H7 (cell line): ENCODE measurements around the gene MAOB. TPM values are rescaled to one million over a fixed set of nuclear protein-coding genes. Genes with fewer than 3 reads are reported as not detected.
"Not testable (repeated sequence)": the region's sequence is repeated elsewhere in the genome, so short reads cannot be mapped to it uniquely, and the experiment has no call there.

Experiments used
- DNase-seq: peaks from one replicate; pipeline ENCODE4 v3.0.0; 2012
- H3K27me3 ChIP-seq: 2 replicates; pipeline ENCODE4 v1.6.0; 2011; ENCODE audit warnings: mild to moderate bottlenecking, low read length; ENCODE audit not compliant: control insufficient read depth, insufficient read depth
- H3K36me3 ChIP-seq: replicated peaks from 2 replicates; pipeline ENCODE4 v1.5.1; 2011; ENCODE audit warnings: low read length; ENCODE audit not compliant: control insufficient read depth, insufficient read depth
- H3K4me3 ChIP-seq: 2 replicates; pipeline ENCODE4 v1.5.1; 2011; ENCODE audit warnings: low read depth, mild to moderate bottlenecking, control low read depth, low read length, moderate library complexity; ENCODE audit not compliant: insufficient read depth
- total RNA-seq: library from RNA; depleted of rRNA; stranded (reverse); fragments of >200 nt; shearing (Covaris generic); gene quantifications from 2 replicates; pipeline ENCODE4 v1.2.3, GENCODE V29; 2014; rRNA removed

Gene MAOB
- 0.07 and 1.00 TPM in 2 replicates for total RNA-seq

GRCh38 chrX:43882294-43882681, at the start of gene MAOB:
Gene MAOB (minus strand): TSS chrX:43882450. CDS start chrX:43882299, 151 bp downstream.
- H3K4me3 ChIP-seq = peak within 1 kb of the TSS; percentile 38
- DNase-seq = peak; percentile 82
- H3K27me3 ChIP-seq = peaks cover 15% of the 10 kb centered on the region
- H3K36me3 ChIP-seq = no peaks in the 10 kb centered on the region

GRCh38 chrX:43922032-43922431, 39.8 kb upstream of the MAOB start:
- not testable (repeated sequence) for H3K27me3 ChIP-seq, H3K36me3 ChIP-seq, DNase-seq, H3K4me3 ChIP-seq

DNA sequence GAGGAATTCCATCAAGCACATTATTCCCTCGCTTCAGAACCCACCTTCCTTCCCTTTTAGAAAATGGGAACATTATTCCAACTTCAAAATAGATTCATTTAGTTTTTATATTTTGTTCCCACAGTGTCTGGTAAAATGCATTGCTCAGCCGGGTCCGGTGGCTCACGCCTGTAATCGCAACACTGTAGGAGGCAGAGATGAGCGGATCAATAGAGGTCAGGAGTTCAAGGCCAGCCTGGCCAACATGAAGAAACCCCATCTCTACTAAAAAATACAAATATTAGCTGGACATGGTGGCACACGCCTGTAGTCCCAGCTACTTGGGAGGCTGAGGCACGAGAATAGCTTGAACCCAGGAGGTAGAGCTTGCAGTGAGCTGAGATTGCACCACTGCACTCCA, 28.5 kb upstream of the MAOB start:
- not testable (repeated sequence) for H3K36me3 ChIP-seq, H3K4me3 ChIP-seq, H3K27me3 ChIP-seq, DNase-seq

DNA sequence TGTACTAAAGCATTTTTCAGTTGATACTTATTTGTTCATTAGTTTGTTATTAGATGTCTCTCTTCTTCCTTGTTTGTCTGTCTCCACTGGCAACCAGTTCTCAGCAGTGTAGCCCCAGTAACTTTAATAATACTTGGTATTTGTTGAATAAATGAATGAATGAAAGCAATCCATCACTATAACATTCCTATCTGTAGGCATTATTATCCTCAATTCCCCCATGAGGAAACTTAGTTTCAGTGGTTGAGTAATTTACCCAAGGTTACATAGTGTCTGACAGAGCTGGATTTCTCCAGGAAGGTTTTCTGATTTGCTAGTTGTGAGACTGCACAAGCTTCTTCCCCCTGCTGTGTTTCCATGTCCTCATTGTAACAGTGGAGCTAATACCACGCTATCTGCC, 27.8 kb upstream of the MAOB start:
- no peak for DNase-seq
- Histone ChIP-seq H3K4me3 (no peak overlapping the region), H3K36me3 (no peaks in the 10 kb centered on the region), H3K27me3 (no peaks in the 10 kb centered on the region)

- H3K4me3 ChIP-seq = no peak overlapping the region
- no peaks in the 10 kb centered on the region for H3K36me3 ChIP-seq
- no peak for DNase-seq
- H3K27me3 ChIP-seq = no peaks in the 10 kb centered on the region
Measured at GRCh38 chrX:43909141-43909540, 26.9 kb upstream of the MAOB start.

DNA sequence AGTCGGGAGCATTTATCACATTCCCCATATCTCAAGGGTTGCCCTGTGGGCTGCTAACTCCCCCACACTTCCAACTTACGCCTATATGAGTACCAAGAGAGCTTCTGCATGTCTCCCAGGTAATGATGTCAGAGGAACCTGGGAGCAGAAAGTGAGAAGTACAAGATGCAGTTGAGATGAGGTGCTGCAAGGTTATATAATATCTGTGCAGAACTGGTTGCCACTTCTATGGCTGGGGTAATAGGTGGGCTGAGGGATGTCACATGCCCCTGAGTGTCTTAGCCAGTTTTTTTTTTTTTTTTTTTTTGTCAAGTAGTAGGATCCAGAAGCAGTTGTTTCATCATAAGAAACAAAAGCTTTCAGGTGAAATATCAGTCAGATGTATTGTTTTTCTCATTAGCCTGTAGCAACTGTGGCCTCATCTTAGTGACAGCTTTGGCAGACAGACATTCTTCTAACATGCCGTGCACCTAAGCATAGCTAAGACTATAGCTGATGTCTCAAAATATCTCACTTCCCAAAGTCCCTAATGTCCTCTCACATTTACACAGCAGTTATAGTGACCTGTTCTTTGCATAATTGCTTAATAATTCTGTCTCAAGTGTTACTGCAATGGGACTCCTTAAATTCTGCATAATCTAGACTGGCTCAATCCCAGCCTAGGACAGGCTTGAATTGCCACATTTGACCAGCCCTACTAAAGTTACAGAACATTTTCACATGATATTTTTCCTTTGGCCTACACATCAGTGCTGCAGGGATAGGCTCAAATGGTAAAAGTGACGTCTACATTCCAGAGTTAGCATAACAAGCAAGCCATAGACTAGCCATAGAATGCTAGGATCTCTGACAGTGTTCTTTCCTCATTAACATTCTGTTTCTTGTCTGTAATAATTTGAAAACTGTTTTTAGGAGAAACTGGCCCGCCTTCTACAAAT, 17.9 kb upstream of the MAOB start:
- DNase-seq = no peak
- no peak overlapping the region for H3K4me3 ChIP-seq
- H3K27me3 ChIP-seq = no peaks in the 10 kb centered on the region
- no peaks in the 10 kb centered on the region for H3K36me3 ChIP-seq

DNA sequence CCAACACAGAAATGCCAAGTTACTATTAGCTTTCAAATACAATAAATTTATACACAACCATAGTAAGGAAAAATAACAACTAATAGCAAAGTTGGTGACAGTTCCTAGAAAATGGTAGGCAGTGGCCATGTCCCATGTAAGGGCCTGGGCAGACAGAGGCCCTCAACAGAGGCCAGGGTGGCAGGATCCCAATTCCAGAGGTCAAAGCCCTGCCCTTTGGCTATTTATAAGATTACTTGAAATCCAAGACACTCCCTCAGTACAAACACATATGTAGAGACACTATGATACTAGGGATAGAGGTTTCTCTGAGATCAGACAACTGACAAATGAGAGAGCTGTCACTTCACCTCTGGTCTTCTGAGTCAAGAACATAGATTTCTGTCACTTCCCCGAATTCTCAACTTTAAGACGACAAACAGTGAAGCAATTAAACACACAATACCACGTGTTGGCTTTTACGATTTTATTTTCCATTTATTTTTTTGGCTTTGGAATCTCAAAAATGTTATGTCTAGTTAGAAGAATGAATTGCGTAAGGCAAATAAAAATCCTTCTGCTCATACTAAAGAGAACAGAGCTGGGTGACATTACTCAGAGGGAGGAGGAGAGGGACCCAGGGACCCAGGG, 16.3 kb upstream of the MAOB start:
- Histone ChIP-seq H3K27me3 (no peaks in the 10 kb centered on the region), H3K36me3 (no peaks in the 10 kb centered on the region), H3K4me3 (no peak overlapping the region)
- no peak for DNase-seq

DNA sequence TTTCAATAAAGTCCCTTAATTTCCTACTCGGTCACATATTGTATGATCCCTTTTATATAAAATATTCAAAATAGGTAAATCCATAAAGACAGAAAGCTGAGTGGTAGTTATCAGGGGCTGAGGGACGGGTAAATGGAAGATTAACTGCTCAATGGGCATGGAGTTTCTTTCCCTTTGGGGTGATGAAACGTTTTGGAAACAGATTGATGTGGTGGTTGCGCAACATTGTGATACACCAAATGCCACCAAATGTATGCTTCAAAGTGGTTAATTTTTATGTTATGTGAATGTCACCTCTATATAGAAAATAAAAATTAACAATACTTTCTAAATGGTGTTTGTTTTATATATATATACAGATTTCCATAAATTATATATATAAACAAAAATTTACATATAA, 15.0 kb upstream of the MAOB start:
- DNase-seq = no peak
- no peaks in the 10 kb centered on the region for H3K27me3 ChIP-seq
- no peak overlapping the region for H3K4me3 ChIP-seq
- H3K36me3 ChIP-seq = no peaks in the 10 kb centered on the region

DNA sequence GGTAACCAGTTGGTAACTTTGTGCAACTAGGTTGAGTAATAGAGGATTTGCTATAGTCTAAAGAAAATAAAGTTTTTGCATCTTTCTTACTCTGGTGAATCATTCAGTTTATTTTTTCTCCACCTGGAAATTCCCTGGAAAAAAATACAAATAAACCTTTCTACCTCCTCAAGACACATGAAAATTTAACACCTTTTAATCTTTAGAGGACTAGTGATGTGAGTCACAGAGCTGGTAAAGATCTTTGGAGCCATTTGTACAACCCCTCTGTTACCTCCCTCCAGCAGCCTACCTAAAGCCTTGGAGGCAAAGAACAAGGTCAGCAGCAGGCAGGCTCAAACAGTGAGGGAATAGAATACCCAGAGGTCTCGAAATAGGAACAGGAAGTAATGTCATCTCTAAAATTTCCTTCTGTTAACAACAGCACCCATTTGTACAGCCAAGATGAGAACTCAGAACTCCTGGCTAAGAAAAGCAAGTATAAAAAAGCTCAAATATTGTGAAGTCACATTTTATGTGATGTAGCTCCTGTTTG, 10.2 kb upstream of the MAOB start:
- H3K27me3 ChIP-seq = no peaks in the 10 kb centered on the region
- H3K36me3 ChIP-seq = no peaks in the 10 kb centered on the region

GRCh38 chrX:43885617-43886016, 3.4 kb upstream of the MAOB start:
- Histone ChIP-seq H3K27me3 (peaks cover 15% of the 10 kb centered on the region), H3K4me3 (no peak overlapping the region), H3K36me3 (no peaks in the 10 kb centered on the region)
- DNase-seq = no peak

More for the DNA sequence above, 10.2 kb upstream of the MAOB start:
- H3K4me3 ChIP-seq = no peak overlapping the region
- no peak for DNase-seq

DNA sequence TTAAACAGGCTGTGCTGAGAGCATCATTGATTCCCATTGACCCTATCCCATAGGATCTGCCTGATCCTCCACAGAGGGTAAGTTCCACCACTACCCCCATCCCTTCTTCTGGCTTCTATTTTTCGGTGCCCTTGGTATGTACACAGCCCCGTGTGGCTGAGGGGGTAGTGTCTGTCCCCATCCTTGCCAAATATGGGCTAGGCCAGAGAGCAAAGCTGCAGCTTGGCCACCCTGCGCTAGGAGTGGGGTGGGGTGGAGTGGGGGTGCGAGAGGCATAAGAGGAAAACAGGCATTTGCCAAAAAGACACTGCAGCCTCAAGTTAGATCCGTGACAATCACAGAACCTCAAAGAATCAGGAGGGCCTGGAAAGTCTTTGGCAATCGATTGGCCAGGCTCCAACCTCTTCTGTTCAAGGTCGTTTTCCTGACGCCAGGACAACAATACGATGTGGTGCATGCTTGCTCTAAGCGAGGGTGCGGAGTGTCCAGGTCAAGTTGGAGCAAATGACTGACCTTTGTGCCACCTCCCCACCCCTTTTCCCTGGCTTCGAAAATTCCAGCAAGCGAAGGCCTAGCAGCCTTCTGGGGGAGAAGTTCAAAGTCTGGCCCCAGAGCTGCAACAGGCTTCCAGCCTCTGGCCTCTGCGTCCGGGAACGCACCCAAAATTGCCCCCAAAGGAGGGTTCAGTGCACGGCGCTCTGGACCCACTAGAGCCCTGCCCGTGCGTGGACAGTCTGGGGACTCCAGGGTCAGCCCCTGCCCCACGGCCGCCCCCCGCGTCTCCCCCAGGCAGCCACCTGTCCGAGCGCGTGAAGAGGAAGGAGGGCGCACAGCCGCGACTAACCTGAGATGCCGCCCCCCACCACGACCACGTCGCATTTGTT, 598 bp downstream of the MAOB start:
- H3K4me3 ChIP-seq = peak overlapping the region; percentile 38
- DNase-seq = no peak
- H3K36me3 ChIP-seq = no peaks in the 10 kb centered on the region
- peaks cover 15% of the 10 kb centered on the region for H3K27me3 ChIP-seq

DNA sequence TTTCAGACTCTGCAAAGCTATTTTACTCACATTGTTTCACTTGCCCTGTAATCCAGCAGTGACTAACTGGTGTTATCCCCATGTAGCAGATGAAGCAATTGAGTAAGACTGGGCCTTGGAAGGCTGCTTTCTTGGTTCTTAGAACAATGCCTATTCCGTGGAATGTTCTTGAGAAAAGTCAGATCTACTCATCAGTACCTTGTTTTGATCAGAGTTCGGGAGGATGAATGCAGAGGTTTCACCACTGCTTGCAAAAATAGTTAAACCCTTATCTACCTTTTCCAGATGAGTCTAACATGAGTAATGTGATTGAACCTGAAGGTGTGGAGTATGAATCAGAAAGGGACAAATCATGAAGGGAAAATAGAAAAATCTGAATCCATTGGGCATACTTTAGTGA, 1.8 kb downstream of the MAOB start:
- no peaks in the 10 kb centered on the region for H3K36me3 ChIP-seq
- H3K27me3 ChIP-seq = peaks cover 15% of the 10 kb centered on the region
- DNase-seq = no peak
- no peak overlapping the region for H3K4me3 ChIP-seq

DNA sequence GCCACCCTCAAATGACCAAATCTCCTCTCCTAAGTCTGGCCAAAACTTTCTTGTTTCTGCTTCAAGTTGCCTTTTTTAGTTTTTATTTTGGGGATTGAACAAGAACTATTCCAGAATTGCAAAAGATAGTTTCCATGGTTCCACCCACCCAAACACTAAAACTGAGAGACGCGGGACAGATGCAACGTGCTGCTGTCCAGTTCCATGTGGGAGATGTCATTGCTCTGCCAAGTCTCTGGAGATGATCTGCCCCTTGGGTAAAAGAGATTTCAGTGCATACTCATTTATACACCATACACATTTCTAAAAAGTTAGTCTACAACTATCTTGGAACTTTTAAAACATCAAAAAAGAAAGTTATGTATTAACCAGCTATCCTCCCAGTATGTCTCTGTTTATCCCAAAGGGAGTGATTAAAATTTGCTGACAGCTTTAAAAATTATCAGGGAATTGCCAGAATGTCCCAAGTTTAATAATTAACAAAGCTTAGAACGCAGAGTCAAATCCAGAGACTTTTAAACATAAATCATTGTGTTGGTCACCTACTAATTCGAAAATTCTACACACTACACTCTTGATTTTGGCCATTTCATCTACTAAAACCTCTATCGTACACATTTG, 3.2 kb downstream of the MAOB start:
- DNase-seq = no peak
- peaks cover 15% of the 10 kb centered on the region for H3K27me3 ChIP-seq
- H3K4me3 ChIP-seq = no peak overlapping the region
- no peaks in the 10 kb centered on the region for H3K36me3 ChIP-seq

- Histone ChIP-seq H3K27me3 (peaks cover 3% of the 10 kb centered on the region), H3K4me3 (no peak overlapping the region), H3K36me3 (no peaks in the 10 kb centered on the region)
- no peak for DNase-seq
Measured at GRCh38 chrX:43876680-43877079, 5.6 kb downstream of the MAOB start.
